GM10266 (cell line): ENCODE measurements around the gene KMT2C.
"Not testable (repeated sequence)": the region's sequence is repeated elsewhere in the genome, so short reads cannot be mapped to it uniquely, and the experiment has no call there.

Experiments
- DNase-seq: peaks from one replicate; pipeline ENCODE4 v3.0.0; 2012; ENCODE audit errors: extremely low spot score
- TF ChIP-seq, protein P1 (sequence below): IDR thresholded peaks from 2 replicates; pipeline ENCODE4 v1.5.1; 2012; ENCODE audit warnings: mild to moderate bottlenecking, low read depth; ENCODE audit not compliant: control insufficient read depth, insufficient read depth; ENCODE audit errors: missing control alignments

Gene KMT2C

DNA sequence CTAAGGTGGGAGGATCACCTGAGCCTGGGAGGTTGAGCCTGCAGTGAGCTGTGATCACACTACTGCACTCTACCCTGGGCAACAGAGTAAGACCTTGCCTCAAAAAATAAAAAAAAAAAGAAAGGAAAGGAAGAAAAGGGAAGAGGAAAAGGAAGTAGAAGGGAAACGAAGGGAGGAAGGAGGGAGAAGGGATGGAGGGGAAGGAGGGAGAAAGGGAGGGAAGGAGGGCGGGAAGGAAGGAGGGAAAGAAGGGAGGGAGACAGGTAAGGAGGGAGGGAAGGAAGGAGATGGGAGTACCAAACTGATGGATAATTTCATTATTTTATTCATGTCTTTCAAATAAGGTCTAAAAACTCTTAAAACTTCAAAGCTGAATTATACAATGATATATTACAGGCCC, 106.3 kb downstream of the KMT2C start:
- no peak for DNase-seq
- TF ChIP-seq, protein P1, sequence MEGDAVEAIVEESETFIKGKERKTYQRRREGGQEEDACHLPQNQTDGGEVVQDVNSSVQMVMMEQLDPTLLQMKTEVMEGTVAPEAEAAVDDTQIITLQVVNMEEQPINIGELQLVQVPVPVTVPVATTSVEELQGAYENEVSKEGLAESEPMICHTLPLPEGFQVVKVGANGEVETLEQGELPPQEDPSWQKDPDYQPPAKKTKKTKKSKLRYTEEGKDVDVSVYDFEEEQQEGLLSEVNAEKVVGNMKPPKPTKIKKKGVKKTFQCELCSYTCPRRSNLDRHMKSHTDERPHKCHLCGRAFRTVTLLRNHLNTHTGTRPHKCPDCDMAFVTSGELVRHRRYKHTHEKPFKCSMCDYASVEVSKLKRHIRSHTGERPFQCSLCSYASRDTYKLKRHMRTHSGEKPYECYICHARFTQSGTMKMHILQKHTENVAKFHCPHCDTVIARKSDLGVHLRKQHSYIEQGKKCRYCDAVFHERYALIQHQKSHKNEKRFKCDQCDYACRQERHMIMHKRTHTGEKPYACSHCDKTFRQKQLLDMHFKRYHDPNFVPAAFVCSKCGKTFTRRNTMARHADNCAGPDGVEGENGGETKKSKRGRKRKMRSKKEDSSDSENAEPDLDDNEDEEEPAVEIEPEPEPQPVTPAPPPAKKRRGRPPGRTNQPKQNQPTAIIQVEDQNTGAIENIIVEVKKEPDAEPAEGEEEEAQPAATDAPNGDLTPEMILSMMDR = no peak

DNA sequence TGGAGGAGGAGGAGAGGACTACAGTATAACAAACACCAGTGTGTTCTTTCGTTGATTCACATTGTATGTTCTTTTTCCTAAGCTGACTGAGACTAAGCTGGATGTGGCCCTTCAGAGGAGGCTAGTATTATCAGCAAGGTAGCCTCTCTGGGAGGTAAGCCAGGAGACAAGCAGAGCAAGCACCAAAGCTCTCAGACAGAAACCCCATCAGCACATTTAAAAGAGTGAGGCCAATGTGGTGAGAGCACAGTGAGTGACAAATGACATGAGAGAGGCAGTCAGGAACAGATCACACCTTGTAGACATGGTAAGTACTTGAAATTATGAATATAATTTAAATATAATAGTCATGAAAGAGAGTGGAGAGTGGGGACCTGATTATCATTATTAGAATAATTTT, 107.6 kb downstream of the KMT2C start:
- TF ChIP-seq, protein P1 = no peak
- DNase-seq = no peak

DNA sequence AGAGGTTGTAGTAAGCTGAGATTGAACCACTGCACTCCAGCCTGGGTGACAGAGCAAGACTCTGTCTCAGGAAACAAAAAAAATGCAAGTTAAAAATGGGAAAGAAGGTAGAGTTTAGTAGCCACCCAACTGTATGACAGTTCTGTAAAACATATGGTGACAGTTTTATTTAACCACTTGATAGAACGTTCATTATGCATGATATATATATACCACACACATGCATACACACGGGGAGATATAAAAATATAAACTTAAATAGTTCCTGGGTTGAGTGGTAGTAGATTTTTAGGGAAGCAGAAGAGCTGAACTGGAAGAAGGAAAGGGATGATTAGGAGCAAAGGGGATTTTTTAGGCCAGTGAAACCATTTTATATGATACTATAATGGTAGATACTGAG, 120.0 kb downstream of the KMT2C start:
- DNase-seq = no peak
- TF ChIP-seq, protein P1 = no peak

DNA sequence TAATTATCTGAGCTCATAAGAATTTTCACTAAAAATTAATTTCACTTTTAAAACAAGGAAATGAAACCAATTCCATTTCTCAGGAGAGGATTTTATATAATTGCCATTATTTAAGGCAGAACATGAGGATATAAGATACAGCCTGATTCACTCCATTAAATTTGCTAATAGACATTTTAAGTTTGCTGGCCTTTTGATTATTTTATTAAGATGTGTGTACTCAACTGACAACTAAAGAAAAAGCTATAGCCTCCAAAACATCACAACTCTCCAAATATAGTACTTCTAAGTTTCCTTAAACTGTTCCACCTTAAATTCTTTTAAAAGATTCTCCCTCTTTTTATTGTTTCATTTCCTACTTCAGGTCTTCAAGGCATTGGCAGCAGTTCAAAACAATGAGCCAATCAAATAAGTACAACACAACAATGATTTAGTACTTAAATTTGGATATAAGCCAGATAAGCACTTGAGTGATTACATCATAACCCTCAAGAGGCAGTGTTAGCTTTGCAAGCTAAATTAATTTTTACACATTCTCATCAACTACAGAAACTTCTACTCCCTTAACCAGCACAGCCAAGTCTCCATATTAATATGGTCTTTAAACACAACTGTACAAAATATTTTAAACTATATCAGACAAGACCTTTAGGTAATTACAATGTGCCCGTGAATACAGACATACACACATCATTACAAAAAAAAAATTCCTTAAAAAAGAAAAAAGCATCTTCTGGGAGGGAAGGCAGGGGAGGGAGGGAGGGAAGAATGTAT, 121.8 kb downstream of the KMT2C start:
- TF ChIP-seq, protein P1 = no peak
- DNase-seq = no peak

DNA sequence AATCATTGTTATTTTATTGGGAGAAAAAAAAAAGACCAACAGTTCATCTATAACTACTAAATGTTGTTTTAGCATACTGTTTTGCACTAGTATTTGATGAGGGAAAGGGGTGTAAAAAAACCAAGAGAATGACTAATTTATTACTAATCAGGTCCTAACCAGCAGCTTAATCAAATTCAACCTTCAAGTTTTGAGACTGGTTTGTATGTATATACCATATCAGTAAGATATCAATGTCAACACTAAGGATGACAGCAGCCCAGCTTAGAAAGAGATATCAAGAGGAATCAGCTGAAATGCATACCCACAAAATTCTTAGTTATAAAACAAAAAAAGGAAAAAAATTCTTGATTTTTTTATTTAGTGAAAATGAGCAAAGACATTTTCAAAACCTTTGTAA, 122.6 kb downstream of the KMT2C start:
- DNase-seq = no peak
- TF ChIP-seq, protein P1 = no peak

DNA sequence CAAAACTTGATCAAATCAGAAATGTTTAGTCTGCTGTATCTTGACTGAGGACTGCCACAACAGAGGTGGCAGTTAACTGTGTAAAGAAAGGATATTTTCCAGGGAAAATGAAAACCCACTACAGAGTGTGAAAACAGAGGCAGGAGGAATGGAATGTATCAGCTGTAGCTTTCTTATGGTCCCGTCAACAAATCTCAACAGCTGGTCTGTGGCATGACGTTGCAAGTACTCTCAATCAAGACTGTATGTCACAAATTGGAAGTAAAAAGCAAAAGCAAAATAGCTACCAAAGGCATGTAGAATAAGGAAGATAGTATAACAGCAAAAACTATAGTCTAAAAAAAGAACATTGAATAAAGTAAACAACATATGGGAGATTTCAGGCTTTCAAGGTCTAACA, 123.5 kb downstream of the KMT2C start:
- DNase-seq = no peak
- TF ChIP-seq, protein P1 = no peak

DNA sequence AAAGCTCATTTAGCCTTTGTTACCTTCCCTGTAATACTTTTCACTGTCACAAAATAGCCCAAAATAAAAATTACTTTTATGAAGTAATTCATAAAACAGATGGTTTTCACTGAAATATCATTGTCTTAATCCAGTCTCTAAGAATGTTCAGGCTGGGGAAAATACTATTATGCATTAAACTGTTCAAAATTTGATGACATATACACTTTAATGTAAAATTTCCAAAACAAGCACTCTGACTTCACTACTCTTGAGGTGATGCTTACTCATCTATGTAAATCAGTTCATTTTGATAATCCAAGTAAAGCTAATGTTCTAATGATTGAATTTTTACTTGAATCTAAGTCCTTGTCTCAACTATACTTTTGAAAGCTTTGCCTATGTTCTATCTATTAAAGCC, 127.9 kb downstream of the KMT2C start:
- no peak for DNase-seq
- TF ChIP-seq, protein P1 = no peak

DNA sequence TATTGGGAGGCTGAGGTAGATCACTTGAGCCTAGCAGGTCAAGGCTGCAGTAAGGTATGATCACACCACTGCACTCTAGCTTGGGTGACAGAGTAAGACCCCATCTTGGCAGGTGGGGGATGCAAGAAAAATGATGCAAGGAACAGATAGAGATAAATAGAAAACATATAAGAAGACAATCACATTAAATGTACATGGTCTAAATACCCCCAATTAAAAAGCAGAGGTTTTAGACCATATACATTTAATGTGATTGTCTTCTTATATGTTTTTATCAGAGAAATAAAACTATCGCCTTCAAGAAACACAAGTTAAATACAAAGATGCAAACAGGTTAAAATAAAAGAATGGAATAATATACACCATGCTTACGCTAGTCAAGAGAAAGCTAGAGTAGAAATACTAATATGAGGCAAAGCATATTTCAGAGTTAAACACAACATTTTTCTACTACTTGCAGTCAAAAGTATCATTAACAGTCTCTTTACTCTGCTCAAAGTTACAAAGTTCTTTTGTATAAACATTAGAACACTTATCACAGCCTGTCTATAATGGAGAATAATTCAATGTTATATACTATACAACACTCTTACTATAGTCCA, 136.2 kb downstream of the KMT2C start:
- not testable (repeated sequence) for DNase-seq
